ENCODE data around the gene CBX3. TPM values are rescaled to one million over a fixed set of nuclear protein-coding genes. Genes with fewer than 3 reads are reported as not detected.

CBX3 gene
- total RNA-seq, 4 donors from 2014 or later: 51.5 to 78.5 (median 60.3) TPM

DNA sequence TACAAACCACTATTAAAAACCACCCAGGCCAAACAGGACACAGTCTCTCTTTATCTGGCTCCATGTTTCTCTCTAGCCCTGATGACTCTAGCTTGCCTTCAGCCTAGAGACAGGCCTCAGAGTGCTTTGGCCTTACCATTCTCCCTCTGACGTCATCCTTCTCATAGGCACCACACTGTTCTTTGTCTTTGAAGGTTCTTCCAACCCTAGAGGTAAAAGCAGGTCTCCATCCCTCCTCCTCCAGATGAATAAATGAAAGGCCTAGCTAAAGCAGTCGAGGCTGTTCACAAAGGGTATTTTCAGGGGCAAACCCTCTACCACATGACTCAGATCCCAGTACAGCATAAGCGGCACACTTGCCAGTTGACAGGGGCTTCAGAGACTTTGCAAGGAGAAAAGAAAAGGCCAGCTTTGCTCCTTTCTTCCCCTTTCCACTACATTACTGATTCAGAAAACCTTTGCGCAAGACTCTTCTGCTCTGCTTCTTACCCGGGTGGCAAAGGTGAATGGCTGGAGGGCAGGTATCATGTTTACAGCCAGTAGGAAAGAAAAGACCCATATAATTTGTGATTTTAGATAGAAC lies 34.8 kb upstream of the CBX3 start:
- Histone ChIP-seq H3K4me1 (no peaks in the 10 kb centered on the region), H3K27me3 (no peaks in the 10 kb centered on the region), H3K4me3 (no peak overlapping the region), H3K27ac (replicated peaks in 1 of 4) (no peak overlapping the region), H3K36me3 (peaks cover 0 to 29% (median 6%) of the 10 kb centered on the region in 4 donors), H3K9me3 (no peaks in the 10 kb centered on the region)
- no peak for TF ChIP-seq POLR2A (IDR thresholded peaks at IDR 0.05; ENCODE audit: low read depth)
- no peak for TF ChIP-seq EP300 (IDR thresholded peaks at IDR 0.05)
- no peak for TF ChIP-seq POLR2AphosphoS5 (IDR thresholded peaks at IDR 0.05)
- TF ChIP-seq, protein P1, sequence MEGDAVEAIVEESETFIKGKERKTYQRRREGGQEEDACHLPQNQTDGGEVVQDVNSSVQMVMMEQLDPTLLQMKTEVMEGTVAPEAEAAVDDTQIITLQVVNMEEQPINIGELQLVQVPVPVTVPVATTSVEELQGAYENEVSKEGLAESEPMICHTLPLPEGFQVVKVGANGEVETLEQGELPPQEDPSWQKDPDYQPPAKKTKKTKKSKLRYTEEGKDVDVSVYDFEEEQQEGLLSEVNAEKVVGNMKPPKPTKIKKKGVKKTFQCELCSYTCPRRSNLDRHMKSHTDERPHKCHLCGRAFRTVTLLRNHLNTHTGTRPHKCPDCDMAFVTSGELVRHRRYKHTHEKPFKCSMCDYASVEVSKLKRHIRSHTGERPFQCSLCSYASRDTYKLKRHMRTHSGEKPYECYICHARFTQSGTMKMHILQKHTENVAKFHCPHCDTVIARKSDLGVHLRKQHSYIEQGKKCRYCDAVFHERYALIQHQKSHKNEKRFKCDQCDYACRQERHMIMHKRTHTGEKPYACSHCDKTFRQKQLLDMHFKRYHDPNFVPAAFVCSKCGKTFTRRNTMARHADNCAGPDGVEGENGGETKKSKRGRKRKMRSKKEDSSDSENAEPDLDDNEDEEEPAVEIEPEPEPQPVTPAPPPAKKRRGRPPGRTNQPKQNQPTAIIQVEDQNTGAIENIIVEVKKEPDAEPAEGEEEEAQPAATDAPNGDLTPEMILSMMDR (IDR thresholded peaks at IDR 0.05): no peak
- 85% methylated on average over 5 of the region's 5 CpGs for WGBS
- DNase-seq (ENCODE audit: extremely low spot score): no peak
- intact Hi-C loops (cut with DNase I): no loop called here

DNA sequence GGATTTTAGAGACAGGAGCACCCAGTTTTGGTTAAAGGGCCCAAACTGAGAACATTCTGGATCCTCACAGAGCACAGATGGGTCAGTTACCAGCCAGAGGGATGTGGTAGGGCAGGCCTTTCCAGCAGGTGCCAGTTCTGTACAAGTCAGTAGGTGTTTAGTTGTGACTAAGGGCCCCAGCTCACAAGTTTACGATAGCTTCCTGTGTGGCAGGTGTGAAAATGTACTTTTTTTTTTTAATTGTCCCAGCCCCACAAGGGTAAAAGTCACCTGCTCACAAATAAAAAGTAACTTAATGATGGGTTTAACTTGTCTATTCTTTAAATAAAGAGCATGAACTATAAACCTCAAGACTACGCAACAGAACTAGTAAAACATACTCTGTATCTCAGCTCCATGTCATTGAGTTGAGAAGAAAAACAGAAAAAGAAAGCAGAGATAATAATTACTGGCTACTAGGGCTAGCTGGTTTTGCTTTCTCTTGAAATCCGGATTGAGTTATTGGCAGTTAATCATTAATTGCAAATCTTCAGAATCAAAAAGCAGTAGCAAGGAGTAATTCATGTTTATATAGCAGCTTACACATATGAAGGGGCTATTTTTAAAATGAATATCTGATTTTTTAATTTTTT lies 34.1 kb upstream of the CBX3 start:
- H3K27ac ChIP-seq (replicated peaks in 1 of 4): no peak overlapping the region
- no peak overlapping the region for H3K4me3 ChIP-seq
- no peaks in the 10 kb centered on the region for H3K27me3 ChIP-seq
- 92% methylated on average over 3 of the region's 3 CpGs for WGBS
- intact Hi-C loops (cut with DNase I): no loop called here
- H3K9me3 ChIP-seq: no peaks in the 10 kb centered on the region
- no peak for DNase-seq (ENCODE audit: extremely low spot score)
- TF ChIP-seq POLR2A (IDR thresholded peaks at IDR 0.05; ENCODE audit: low read depth) (no peak), EP300 (IDR thresholded peaks at IDR 0.05) (no peak), POLR2AphosphoS5 (IDR thresholded peaks at IDR 0.05) (no peak)
- TF ChIP-seq, protein P1 (IDR thresholded peaks at IDR 0.05): no peak
- peaks cover 0 to 29% (median 6%) of the 10 kb centered on the region in 4 donors for H3K36me3 ChIP-seq
- no peaks in the 10 kb centered on the region for H3K4me1 ChIP-seq

DNA sequence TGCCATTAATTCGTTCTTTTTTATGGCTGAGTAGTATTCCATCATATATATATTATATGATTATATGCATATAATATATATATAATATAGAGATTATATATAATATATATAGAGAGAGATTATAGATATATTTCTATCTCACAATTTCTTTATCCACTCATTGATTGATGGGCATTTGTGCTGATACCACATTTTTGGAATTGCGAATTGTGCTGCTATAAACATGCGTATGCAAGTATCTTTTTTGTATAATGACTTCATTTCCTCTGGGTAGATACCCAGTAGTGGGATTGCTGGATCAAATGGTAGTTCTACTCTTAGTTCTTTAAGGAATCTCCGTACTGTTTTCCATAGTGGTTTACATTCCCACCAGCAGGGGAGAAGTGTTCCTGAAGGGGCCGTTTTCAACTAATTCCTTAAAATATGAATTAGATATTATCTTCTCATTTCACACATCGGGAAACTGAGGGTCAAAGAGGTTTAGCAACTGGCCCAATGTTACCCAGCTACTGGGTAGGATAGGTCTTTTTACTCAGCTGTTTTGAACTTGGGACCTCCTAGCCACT lies 33.0 kb upstream of the CBX3 start:
- 79% methylated on average over 6 of the region's 6 CpGs for WGBS

DNA sequence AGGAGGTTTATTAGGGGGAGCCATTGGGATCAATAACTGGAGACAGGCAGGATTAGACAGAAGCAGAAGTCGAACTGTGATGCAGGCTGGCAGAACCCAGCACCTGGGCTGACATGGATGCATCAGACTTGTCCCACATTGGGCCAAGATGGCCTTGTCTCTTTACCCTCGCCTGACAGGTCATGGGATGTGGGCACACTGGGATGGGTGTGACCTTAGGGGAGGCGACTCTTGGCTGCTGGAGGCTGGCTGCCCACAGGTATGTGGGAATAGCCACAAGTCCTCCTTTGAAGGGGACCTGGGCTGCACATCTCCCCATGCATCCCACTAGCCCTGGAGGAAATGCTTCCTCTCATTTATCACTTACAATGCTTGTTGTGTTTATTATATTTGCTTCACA lies 32.3 kb upstream of the CBX3 start:
- Histone ChIP-seq H3K4me1 (no peaks in the 10 kb centered on the region), H3K4me3 (no peak overlapping the region), H3K9me3 (no peaks in the 10 kb centered on the region), H3K27me3 (no peaks in the 10 kb centered on the region), H3K36me3 (peaks cover 0 to 32% (median 6%) of the 10 kb centered on the region in 4 donors), H3K27ac (replicated peaks in 1 of 4) (no peak overlapping the region)
- WGBS: 70% methylated on average over 3 of the region's 3 CpGs
- TF ChIP-seq POLR2A (IDR thresholded peaks at IDR 0.05; ENCODE audit: low read depth) (no peak), EP300 (IDR thresholded peaks at IDR 0.05) (no peak), POLR2AphosphoS5 (IDR thresholded peaks at IDR 0.05) (no peak)
- TF ChIP-seq, protein P1 (IDR thresholded peaks at IDR 0.05): no peak
- DNase-seq (ENCODE audit: extremely low spot score): no peak
- intact Hi-C loops (cut with DNase I): no loop called here

More for the DNA sequence above, 33.0 kb upstream of the CBX3 start:
- intact Hi-C loops (cut with DNase I): no loop called here
- Histone ChIP-seq H3K36me3 (peaks cover 0 to 29% (median 6%) of the 10 kb centered on the region in 4 donors), H3K9me3 (no peaks in the 10 kb centered on the region), H3K4me1 (no peaks in the 10 kb centered on the region), H3K27me3 (no peaks in the 10 kb centered on the region), H3K27ac (replicated peaks in 1 of 4) (no peak overlapping the region), H3K4me3 (no peak overlapping the region)
- DNase-seq (ENCODE audit: extremely low spot score): no peak
- TF ChIP-seq EP300 (IDR thresholded peaks at IDR 0.05): no peak

DNA sequence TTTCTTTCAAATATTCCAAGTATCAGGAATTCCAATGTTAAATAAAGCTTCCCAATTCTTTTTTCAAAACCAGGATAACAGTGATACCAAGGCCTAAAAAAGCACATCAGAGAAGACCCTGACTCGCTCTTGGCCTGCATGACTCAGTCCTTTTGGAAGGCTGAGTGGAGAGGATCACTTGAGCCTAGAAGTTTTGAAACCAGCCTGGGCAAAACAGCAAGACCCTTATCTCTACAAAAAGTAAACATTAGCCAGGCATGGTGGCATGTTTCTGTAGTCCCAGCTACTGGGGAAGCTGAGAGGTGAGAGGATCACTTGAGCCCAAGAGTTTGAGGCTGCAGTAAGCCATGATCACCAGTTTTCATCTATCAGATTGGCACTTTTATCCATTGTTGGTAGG lies 30.9 kb upstream of the CBX3 start:
- H3K27me3 ChIP-seq: no peaks in the 10 kb centered on the region
- H3K4me1 ChIP-seq: no peaks in the 10 kb centered on the region
- WGBS: 100% methylated on average over 1 of the region's 1 CpG
- no peak overlapping the region for H3K4me3 ChIP-seq
- TF ChIP-seq POLR2AphosphoS5 (IDR thresholded peaks at IDR 0.05) (no peak), POLR2A (IDR thresholded peaks at IDR 0.05; ENCODE audit: low read depth) (no peak), EP300 (IDR thresholded peaks at IDR 0.05) (no peak)
- TF ChIP-seq, protein P1 (IDR thresholded peaks at IDR 0.05): no peak
- H3K27ac ChIP-seq (replicated peaks in 1 of 4): no peak overlapping the region
- intact Hi-C loops (cut with DNase I): no loop called here
- peaks cover 0 to 34% (median 6%) of the 10 kb centered on the region in 4 donors for H3K36me3 ChIP-seq
- DNase-seq (ENCODE audit: extremely low spot score): no peak
- H3K9me3 ChIP-seq: no peaks in the 10 kb centered on the region

Measured in esophagus muscularis mucosa (tissue), 4 donors.